ENCODE measurements around the gene TSHZ1.

DNA sequence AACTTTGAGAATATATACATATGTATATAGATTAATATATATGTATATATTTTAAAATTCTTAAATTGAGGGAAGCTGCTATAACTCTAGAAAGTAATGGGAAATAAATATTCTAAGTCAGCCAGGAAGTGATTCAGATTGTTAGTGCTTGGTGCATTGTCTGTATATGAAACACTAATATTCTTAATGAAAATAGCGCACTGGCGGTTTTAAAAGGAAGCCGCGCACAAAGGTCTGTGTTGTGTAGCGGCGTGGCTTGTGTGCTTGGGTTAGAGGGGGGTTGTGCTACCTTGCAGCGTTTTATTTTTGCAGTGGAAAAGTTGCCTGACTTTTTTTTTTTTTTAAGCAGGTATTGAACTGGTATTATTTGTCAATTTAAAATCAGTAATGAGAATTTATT lies 11.3 kb downstream of the TSHZ1 start:
- no peak for TF ChIP-seq CTCF (conservative IDR thresholded peaks at IDR 0.05; ENCODE audit: low read length)
- TF ChIP-seq EZH2phosphoT487 (IDR thresholded peaks at IDR 0.05; ENCODE audit: borderline replicate concordance, low read depth, low read length): no peak
